Pancreas (tissue), 10 donors: ENCODE results near the gene MAPK10. TPM values are rescaled to one million over a fixed set of nuclear protein-coding genes. Genes with fewer than 3 reads are reported as not detected.
A peak's percentile ranks its signal among the peaks of the same experiment; 100 is the strongest.
"Not testable (repeated sequence)": the region's sequence is repeated elsewhere in the genome, so short reads cannot be mapped to it uniquely, and the experiment has no call there.

Experiments used
- ATAC-seq, 4 donors: fragments of 200-7000 bp; cut with Tn5 transposase; one replicate each; pipeline versions ENCODE4 v1.8.0 to v1.9.1; 2020; ENCODE audit warnings: mild to moderate bottlenecking in 4 of 4, moderate library complexity in 4 of 4
- DNase-seq, 6 donors: peaks; one replicate each; pipeline ENCODE4 v3.0.0-alpha.2; 2020
- FAIRE-seq: peaks from 2 replicates; lab custom pipeline; 2012; peaks lifted over from hg19 to GRCh38; lab: Jason Lieb, UNC
- H3K27ac ChIP-seq, 4 donors: fragments of 200-600 bp; sonication (generic); 1 replicate in 3 of 4; 2 replicates in 1 of 4; pipeline versions ENCODE4 v1.5.0 to v1.8.0; 2020
- H3K27me3 ChIP-seq, 4 donors: fragments of 200-600 bp; one replicate each; pipeline ENCODE4 v1.8.0; 2021
- H3K36me3 ChIP-seq, 3 donors: fragments of 200-600 bp; sonication (generic) in 1 of 3; one replicate each; pipeline versions ENCODE4 v1.5.0 to v1.8.0; 2020 to 2021
- H3K4me1 ChIP-seq, 3 donors: fragments of 200-600 bp; one replicate each; pipeline ENCODE4 v1.8.0; 2021
- H3K4me3 ChIP-seq, 4 donors: fragments of 200-600 bp; sonication (generic) in 2 of 4; one replicate each; pipeline versions ENCODE4 v1.5.0 to v1.8.0; 2020 to 2021
- H3K9me3 ChIP-seq, 4 donors: fragments of 200-600 bp; one replicate each; pipeline ENCODE4 v1.8.0; 2021
- WGBS, 2 donors: extraction: QIAGEN DNeasy Blood & Tissue Kit; methylation state at CpG; one replicate each; pipeline ENCODE4 v1.1.7; 2013; 5-methylcytosine and 5-hydroxymethylcytosine counted together
- intact Hi-C, 3 donors: fragments of 100-400 bp; cut with DNase I; formaldehyde crosslinking; loops; one replicate each; pipeline versions ENCODE4 v1.11.1 to v1.14.2; 2022
- polyA plus RNA-seq, 2 donors: library from polyadenylated mRNA; stranded (reverse); fragments of 200-250 nt; gene quantifications; one replicate each; pipeline ENCODE4 v1.2.3, GENCODE V29; 2013
- total RNA-seq, 6 donors: library from RNA; stranded (reverse); fragmentation: NEBNext Ultra II Directional in 4 of 6; extraction: Animal tissue kit (Norgen Biotek cat#: 25700) in 4 of 6; gene quantifications; one replicate each; pipeline versions ENCODE4 v1.2.1 to v1.2.4, GENCODE V29; 2021 to 2023
- TF ChIP-seq, protein P1 (sequence below), 4 donors: fragments of 200-600 bp; sonication (generic) in 3 of 4; IDR thresholded peaks; one replicate each; pipeline versions ENCODE4 v1.5.0 to v1.8.0; 2021; ENCODE audit warnings: antibody characterized with exemption in 4 of 4
- donor health status: healthy with polysubstance abuse.
- donor health status: DM: no; HTN: no; CAD: no; lungs with moderate emphysema.
- donor health status: DM: no; HTN: no; CAD: no.
- donor health status: control.
- donor health status: control.
- donor health status: Bipolar disorder and iron deficiency.
- donor health status: DM: yes; HTN: yes; CAD: no.
- donor health status: DM: no; HTN: no; CAD: no.
- donor health status: DM: no; HTN: no; CAD: no.
- donor health status: DM: yes; HTN: yes; CAD: no.

MAPK10 gene
- total and polyA plus RNA-seq, 8 donors = 5.1 to 20.7 (median 9.9) TPM

GRCh38 chr4:86334020-86334750 lies 25.7 kb downstream of the MAPK10 start:
- H3K4me3 ChIP-seq = no peak overlapping the region
- no peaks in the 10 kb centered on the region for H3K9me3 ChIP-seq
- ATAC-seq (no peak), FAIRE-seq (no peak), DNase-seq (no peak)
- TF ChIP-seq, protein P1, sequence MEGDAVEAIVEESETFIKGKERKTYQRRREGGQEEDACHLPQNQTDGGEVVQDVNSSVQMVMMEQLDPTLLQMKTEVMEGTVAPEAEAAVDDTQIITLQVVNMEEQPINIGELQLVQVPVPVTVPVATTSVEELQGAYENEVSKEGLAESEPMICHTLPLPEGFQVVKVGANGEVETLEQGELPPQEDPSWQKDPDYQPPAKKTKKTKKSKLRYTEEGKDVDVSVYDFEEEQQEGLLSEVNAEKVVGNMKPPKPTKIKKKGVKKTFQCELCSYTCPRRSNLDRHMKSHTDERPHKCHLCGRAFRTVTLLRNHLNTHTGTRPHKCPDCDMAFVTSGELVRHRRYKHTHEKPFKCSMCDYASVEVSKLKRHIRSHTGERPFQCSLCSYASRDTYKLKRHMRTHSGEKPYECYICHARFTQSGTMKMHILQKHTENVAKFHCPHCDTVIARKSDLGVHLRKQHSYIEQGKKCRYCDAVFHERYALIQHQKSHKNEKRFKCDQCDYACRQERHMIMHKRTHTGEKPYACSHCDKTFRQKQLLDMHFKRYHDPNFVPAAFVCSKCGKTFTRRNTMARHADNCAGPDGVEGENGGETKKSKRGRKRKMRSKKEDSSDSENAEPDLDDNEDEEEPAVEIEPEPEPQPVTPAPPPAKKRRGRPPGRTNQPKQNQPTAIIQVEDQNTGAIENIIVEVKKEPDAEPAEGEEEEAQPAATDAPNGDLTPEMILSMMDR (IDR thresholded peaks at IDR 0.05) = no peak
- H3K36me3 ChIP-seq = no peaks in the 10 kb centered on the region
- H3K27me3 ChIP-seq = no peaks in the 10 kb centered on the region
- no peaks in the 10 kb centered on the region for H3K4me1 ChIP-seq
- WGBS, 2 donors = 36 to 53% methylated on average over 2 of the region's 2 CpGs
- H3K27ac ChIP-seq = no peak overlapping the region
- intact Hi-C loops = no loop called here

DNA sequence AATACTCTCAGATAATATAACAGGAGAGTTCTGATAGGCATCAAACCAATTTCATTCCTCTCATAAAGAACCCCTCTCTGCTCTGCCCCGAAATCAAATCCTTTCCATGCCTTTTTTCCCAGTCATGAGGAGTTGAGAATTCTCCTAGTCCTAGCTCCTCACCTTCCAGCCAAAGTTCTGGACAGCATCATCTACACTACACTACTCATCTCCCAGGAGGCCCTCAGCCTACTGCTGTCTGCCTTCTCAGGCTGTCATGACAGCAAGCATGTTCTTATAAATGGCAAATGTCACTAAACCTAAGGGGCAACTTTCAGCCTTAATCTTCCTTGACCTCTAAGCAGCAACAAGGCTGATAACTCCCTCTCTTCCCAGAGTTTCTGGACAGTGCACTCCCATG lies 26.6 kb downstream of the MAPK10 start:
- Histone ChIP-seq H3K4me1 (no peaks in the 10 kb centered on the region), H3K27me3 (no peaks in the 10 kb centered on the region), H3K4me3 (no peak overlapping the region), H3K27ac (no peak overlapping the region), H3K36me3 (no peaks in the 10 kb centered on the region), H3K9me3 (no peaks in the 10 kb centered on the region)
- intact Hi-C loops = no loop called here
- 0% methylated on average over 1 of the region's 1 CpG for WGBS, 2 donors
- DNase-seq (no peak), FAIRE-seq (no peak), ATAC-seq (no peak)
- TF ChIP-seq, protein P1 (IDR thresholded peaks at IDR 0.05) = no peak

- Histone ChIP-seq H3K4me3 (no peak overlapping the region), H3K36me3 (no peaks in the 10 kb centered on the region), H3K9me3 (no peaks in the 10 kb centered on the region), H3K4me1 (no peaks in the 10 kb centered on the region), H3K27ac (no peak overlapping the region), H3K27me3 (no peaks in the 10 kb centered on the region)
- TF ChIP-seq, protein P1 (IDR thresholded peaks at IDR 0.05) = no peak
- intact Hi-C loops = no loop called here
- ATAC-seq (peak in 1 of 4 donors; percentile 50), FAIRE-seq (no peak), DNase-seq (no peak)
- 38 to 42% methylated on average over 5 of the region's 5 CpGs for WGBS, 2 donors
Measured at GRCh38 chr4:86330961-86331742, 28.7 kb downstream of the MAPK10 start.

DNA sequence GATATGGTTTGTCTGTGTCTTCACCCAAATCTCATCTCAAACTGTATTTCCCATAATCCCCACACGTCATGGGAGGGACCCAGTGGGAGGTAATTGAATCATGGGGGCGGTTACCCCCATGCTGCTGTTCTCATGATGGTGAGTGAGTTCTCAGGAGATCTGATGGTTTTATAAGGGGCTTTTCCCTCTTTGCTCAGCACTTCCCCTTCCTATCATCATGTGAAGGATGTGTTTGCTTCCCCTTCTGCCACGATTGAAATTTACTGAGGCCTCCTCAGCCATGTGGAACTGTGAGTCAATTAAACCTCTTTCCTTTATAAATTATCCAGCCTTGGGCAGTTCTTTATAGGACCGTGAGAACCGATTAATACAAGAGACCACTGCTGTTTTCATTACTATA lies 29.4 kb downstream of the MAPK10 start:
- H3K27ac ChIP-seq, H3K27me3 ChIP-seq, H3K9me3 ChIP-seq, H3K4me3 ChIP-seq, H3K36me3 ChIP-seq, intact Hi-C loops, DNase-seq, H3K4me1 ChIP-seq, ATAC-seq, FAIRE-seq: not testable (repeated sequence)
- WGBS, 2 donors = 66 to 73% methylated on average over 5 of the region's 5 CpGs

DNA sequence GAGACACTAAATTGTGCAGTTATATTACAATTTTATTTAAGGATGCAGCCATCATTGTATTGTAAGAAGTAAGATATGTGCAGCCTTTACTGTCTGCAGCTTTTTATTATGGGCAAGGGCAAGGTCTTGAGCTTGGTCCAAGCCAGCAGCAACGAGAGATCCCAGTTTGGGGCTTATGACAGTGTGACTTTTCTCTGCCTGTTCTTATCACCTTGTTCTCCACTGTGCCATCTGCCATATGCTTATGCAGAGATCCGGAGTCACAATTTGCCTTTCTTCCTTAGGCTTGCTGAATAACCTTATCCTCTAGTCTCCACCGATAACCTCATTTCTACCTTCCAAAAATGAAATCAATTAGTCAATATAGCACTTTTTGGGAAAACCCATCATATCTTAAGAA lies 30.4 kb downstream of the MAPK10 start:
- WGBS, 2 donors = 71 to 84% methylated on average over 3 of the region's 3 CpGs
- FAIRE-seq (no peak), DNase-seq (no peak), ATAC-seq (no peak)
- Histone ChIP-seq H3K4me1 (no peaks in the 10 kb centered on the region), H3K27ac (no peak overlapping the region), H3K36me3 (no peaks in the 10 kb centered on the region), H3K4me3 (no peak overlapping the region), H3K27me3 (no peaks in the 10 kb centered on the region), H3K9me3 (no peaks in the 10 kb centered on the region)
- TF ChIP-seq, protein P1 (IDR thresholded peaks at IDR 0.05) = no peak
- intact Hi-C loops = no loop called here
